GM12864 (cell line): ENCODE measurements around the gene ADPRHL1.

Experiments used
- DNase-seq: peaks from one replicate; pipeline ENCODE4 v3.0.0-alpha.2; 2011; ENCODE audit warnings: low read depth
- H3K4me3 ChIP-seq: 2 replicates; pipeline ENCODE4 v1.5.1; 2011; ENCODE audit warnings: mild to moderate bottlenecking, low read depth, low read length, control low read depth
- TF ChIP-seq, protein P1 (sequence below): IDR thresholded peaks from 2 replicates; pipeline ENCODE4 v1.5.1; 2011; ENCODE audit warnings: low read depth, mild to moderate bottlenecking, moderate library complexity, low read length, control low read depth, inconsistent platforms; ENCODE audit errors: missing control alignments

ADPRHL1 gene

DNA sequence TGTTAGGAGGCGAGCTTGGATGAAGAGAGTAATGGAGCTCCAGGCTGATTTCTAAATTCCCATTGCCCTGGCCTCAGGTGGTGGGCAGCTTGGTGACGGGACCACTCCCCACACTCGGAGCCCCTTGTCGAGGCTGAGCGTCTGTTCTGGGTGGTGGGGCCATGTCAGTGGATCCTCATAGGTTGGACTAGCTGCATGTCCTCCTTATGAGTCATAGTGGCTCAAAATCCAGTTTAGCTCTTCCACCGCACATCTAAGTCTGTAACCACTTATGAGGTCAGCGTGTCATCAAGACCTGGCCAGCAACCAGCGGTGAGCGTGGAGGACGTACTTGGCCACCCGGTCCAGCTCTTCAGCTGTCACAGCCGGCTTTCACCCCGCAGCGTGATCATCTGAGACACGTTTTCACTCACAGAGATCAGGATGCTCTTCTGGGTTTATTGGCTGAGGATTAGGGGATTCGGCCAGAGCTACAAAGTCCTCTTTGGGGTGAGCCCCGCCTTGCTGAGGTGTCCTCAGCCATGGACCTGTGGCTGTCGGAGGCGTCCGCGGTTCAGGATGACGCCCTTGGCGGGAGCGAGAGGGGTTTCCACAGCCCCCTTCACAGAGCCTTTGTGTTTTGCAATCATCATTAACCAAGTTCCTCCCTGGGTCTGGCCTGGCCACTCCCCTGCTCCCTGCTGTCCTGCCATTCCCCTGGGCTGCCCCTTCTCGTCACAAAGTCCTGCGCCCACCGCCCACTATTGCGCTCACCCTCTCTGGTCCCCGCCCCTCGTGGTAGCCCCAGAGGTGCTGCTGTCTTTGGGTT, 41.9 kb downstream of the ADPRHL1 start:
- TF ChIP-seq, protein P1, sequence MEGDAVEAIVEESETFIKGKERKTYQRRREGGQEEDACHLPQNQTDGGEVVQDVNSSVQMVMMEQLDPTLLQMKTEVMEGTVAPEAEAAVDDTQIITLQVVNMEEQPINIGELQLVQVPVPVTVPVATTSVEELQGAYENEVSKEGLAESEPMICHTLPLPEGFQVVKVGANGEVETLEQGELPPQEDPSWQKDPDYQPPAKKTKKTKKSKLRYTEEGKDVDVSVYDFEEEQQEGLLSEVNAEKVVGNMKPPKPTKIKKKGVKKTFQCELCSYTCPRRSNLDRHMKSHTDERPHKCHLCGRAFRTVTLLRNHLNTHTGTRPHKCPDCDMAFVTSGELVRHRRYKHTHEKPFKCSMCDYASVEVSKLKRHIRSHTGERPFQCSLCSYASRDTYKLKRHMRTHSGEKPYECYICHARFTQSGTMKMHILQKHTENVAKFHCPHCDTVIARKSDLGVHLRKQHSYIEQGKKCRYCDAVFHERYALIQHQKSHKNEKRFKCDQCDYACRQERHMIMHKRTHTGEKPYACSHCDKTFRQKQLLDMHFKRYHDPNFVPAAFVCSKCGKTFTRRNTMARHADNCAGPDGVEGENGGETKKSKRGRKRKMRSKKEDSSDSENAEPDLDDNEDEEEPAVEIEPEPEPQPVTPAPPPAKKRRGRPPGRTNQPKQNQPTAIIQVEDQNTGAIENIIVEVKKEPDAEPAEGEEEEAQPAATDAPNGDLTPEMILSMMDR = no peak
- H3K4me3 ChIP-seq = no peak overlapping the region
- DNase-seq = no peak

DNA sequence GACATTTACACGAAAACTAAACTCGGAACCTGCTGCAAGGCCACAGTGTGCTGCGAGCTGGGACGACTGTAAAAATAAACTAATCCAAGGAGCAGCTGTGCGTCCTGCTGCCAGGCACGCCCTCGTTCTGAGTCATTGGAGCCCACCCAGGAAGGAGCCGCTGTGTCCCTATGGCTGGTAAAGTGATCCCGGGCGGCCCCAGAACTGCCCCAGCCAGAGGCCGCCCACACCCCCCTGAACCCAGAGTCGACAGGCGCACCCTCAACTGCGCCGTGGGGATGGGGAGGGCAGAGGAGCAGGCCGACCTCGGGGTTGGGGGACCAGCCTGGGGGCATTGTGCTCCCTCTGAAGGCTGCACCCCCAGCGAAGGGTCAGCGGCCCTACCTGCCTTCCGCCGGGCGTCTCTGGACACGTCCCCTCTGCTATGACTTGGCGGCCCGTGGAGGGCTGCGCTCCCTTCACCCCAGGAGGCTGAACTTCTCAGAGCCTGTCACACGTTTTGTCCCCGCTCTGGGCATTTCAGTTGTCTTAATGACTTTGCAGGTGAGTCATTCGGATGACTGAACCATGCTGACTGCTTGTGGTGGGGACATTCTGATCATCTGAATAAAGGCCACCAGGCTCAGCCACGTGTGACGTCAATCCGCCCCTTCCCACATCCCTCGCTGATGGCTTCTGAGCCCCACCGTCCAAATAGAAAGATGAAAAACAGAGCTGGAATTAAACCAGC, 42.7 kb downstream of the ADPRHL1 start:
- TF ChIP-seq, protein P1 = no peak
- no peak overlapping the region for H3K4me3 ChIP-seq
- no peak for DNase-seq

DNA sequence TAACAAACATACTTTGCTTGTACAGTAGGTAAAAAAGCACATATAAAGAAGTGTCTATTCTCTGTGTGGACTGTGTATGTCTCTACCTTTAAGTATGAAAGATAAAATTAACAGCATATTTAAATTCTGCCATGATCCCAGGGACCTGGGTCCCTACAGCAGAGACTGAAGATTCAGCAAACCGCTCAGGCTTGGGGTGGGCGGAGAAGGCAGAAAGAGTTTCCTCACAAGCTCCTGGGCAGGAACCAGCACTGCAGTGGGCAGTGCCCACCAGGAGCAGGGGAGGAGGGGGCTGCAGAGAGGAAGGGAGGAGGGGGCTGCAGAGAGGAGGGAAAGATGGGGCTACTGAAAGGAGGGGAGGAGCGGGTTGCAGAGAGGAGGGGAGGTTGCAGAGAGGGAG, 44.7 kb downstream of the ADPRHL1 start:
- no peak overlapping the region for H3K4me3 ChIP-seq

DNA sequence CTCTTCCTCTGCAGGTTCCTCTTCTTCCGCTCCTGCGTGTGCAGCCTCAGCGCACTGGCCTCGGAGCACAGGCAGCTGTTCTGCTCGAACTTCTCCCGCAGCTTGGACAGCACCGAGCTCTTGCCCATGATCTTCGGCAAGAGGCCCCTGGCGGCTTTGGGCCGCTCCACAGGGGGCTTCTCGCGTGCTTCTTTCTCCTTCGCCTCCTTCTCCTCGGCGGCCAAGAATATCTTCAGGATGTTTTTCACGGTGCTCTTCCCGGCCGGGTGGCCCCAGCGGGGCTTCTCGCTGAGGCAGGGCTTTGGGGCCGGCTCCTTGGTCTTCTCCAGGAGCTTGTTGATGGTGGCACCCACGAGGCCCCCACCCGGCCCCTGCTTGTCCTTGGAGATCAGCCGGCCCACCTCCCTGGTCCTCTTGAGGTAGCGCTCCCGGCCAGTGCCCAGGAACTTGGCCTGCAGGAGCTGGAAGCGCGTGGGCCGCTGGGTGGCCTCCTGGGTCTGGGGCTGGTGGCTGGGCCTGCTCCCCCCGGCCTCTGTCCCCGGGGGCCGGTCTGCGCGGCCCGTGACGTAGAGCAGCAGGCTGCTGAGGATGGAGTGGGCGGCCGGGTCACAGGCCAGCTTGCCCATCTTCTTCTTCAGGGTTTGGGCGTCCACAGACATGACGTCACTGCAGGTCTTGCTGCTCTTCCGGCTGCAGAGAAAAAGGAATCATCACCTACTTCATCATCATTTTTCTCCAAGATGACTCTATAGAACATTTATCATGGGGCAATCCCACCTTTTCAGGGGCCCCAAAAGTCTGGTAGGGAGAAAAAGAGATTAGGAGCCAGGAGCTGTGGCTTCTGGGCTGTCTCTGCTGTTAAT, 45.5 kb downstream of the ADPRHL1 start:
- TF ChIP-seq, protein P1 = no peak
- peak overlapping the region; percentile 26; the same call in 1 of the 2 replicates for H3K4me3 ChIP-seq
- DNase-seq = no peak

More for the DNA sequence above, 44.7 kb downstream of the ADPRHL1 start:
- no peak for DNase-seq
- TF ChIP-seq, protein P1 = no peak

DNA sequence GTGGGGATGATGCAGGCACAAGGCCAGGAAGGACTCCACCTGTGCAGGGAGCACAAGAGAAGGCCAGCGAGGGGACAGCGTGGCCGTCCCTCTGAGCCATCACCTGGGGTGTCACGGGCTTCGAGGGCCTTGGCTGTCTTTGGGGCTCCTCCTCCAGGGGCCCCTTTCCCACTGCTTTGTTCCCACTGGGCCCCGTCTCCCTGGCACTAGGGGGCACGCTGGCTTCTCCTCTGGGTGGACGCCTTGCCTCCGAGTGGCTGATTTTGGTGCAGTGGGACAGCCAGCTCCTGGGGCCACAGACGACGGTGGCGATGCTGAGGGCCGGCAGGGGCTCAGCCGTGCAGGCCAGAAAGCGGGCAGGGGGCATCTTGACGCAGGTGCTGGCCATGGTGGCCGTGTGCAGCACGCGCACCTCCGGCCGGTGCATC, 46.2 kb downstream of the ADPRHL1 start:
- TF ChIP-seq, protein P1 = no peak
- peak overlapping the region; percentile 26 for H3K4me3 ChIP-seq
- no peak for DNase-seq

DNA sequence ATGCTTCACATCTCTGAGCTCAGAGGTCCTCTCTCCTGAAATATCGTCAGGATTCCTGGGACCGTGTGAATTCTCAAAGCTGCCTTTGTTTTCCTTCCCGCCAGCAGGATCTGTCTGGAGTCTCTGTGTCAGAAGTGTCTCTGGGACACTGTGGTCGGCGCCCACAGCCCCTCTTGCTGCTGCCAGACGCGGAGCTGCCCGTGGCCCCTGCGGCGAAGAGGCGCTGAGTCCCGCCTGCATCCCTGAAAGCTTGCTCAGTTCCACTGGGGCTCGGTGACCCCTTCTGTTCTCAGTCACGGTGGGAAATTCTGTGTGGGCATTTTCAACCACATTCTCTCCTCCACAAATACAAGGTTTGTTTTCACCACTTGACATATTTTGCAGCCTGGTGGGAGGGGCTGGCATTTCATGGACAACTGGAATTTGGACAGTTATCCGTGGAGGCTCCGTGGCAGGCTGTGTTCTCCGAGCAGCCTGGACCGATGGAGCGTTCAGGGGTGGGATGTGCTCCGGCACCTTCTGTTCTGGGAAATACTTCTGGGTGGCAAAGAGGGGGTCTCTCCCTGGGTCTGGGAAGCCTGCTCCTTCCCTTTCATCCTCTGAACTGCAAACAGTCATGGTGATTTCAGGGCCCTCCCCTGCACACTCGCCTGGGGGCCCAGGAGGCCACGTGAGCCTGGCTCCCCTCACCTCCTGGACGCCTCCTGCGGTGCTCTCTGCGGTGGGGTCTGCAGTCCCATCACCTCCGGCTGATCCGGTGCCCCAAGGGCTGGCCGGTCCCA, 46.8 kb downstream of the ADPRHL1 start:
- TF ChIP-seq, protein P1 = no peak
- no peak for DNase-seq

More for the DNA sequence above, 46.8 kb downstream of the ADPRHL1 start:
- H3K4me3 ChIP-seq = no peak overlapping the region
